Mammary epithelial cell (primary cell): ENCODE results near the gene TFAP2E.

Experiments
- EZH2 ChIP-seq: IDR thresholded peaks from 2 replicates; pipeline ENCODE4 v1.6.1; 2012; ENCODE audit warnings: low read length, inconsistent platforms, borderline replicate concordance
- TF ChIP-seq, protein P1 (sequence below), 2 donors: IDR thresholded peaks in 1 of 2; conservative IDR thresholded peaks in 1 of 2; 2 replicates each; pipeline ENCODE4 v1.5.1; 2011 to 2012; ENCODE audit warnings: inconsistent platforms in 2 of 2, low read length in 2 of 2, mild to moderate bottlenecking in 2 of 2, control low read depth in 1 of 2, low read depth in 1 of 2; ENCODE audit not compliant: insufficient read depth in 1 of 2; ENCODE audit errors: extremely low read depth in 1 of 2

DNA sequence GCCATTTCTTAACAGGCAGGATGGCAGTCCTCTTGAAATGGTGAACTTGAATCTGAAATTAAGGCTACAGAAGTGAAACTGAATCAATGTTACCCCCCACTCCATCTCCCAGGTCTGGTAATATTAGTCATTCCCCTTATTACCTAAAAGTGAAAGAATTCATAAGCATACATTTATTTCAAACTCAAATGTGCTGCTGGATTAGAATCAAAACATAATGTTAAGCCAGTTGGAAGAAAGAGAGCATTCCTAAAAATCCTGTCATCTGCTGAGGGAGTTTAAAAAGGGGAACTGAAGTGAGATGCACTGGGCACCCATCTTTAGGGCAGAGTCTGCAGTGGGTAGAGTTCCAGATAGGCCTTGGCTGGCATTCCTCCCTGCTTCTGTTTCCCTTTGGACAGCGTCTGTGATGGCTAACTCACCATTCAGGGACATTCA lies 33.3 kb upstream of the TFAP2E start:
- TF ChIP-seq, protein P1, sequence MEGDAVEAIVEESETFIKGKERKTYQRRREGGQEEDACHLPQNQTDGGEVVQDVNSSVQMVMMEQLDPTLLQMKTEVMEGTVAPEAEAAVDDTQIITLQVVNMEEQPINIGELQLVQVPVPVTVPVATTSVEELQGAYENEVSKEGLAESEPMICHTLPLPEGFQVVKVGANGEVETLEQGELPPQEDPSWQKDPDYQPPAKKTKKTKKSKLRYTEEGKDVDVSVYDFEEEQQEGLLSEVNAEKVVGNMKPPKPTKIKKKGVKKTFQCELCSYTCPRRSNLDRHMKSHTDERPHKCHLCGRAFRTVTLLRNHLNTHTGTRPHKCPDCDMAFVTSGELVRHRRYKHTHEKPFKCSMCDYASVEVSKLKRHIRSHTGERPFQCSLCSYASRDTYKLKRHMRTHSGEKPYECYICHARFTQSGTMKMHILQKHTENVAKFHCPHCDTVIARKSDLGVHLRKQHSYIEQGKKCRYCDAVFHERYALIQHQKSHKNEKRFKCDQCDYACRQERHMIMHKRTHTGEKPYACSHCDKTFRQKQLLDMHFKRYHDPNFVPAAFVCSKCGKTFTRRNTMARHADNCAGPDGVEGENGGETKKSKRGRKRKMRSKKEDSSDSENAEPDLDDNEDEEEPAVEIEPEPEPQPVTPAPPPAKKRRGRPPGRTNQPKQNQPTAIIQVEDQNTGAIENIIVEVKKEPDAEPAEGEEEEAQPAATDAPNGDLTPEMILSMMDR (conservative IDR thresholded peaks at IDR 0.05 in 1 of 2, IDR thresholded peaks at IDR 0.05 in 1 of 2; ENCODE audit: extremely low read depth in 1 of 2, insufficient read depth in 1 of 2, low read depth in 1 of 2, low read length in 2 of 2): no peak
- TF ChIP-seq EZH2: no peak
